ENCODE results near the gene RXRA. TPM values are rescaled to one million over a fixed set of nuclear protein-coding genes. Genes with fewer than 3 reads are reported as not detected.

The RXRA gene
- total RNA-seq, 1 donor from 2014 or later: 33.4 TPM

GRCh38 chr9:134413112-134413715 is 87.0 kb downstream of the RXRA start:
- no peaks in the 10 kb centered on the region for H3K27me3 ChIP-seq (ENCODE audit: insufficient read depth, low read length)
- TF ChIP-seq, protein P1, sequence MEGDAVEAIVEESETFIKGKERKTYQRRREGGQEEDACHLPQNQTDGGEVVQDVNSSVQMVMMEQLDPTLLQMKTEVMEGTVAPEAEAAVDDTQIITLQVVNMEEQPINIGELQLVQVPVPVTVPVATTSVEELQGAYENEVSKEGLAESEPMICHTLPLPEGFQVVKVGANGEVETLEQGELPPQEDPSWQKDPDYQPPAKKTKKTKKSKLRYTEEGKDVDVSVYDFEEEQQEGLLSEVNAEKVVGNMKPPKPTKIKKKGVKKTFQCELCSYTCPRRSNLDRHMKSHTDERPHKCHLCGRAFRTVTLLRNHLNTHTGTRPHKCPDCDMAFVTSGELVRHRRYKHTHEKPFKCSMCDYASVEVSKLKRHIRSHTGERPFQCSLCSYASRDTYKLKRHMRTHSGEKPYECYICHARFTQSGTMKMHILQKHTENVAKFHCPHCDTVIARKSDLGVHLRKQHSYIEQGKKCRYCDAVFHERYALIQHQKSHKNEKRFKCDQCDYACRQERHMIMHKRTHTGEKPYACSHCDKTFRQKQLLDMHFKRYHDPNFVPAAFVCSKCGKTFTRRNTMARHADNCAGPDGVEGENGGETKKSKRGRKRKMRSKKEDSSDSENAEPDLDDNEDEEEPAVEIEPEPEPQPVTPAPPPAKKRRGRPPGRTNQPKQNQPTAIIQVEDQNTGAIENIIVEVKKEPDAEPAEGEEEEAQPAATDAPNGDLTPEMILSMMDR (IDR thresholded peaks at IDR 0.05; ENCODE audit: insufficient read depth, low read depth, low read length): no peak
- no peak for TF ChIP-seq EZH2 (IDR thresholded peaks at IDR 0.05; ENCODE audit: insufficient read depth, low read length)
- H3K9me3 Mint-ChIP-seq (ENCODE audit: unreplicated experiment): no peaks in the 10 kb centered on the region
- FAIRE-seq: no peak
- no peaks in the 10 kb centered on the region for H3K36me3 ChIP-seq (ENCODE audit: insufficient read depth, low read length)
- H4K20me1 ChIP-seq (ENCODE audit: insufficient read depth, low read length): peaks cover 59% of the 10 kb centered on the region
- H3K4me3 ChIP-seq (ENCODE audit: insufficient read depth, low read depth, low read length): no peak overlapping the region
- peaks cover 10% of the 10 kb centered on the region for H3K79me2 ChIP-seq (ENCODE audit: insufficient read depth, low read length)
- H3K27ac Mint-ChIP-seq (ENCODE audit: unreplicated experiment): peak overlapping the region; percentile 54
- peak; percentile 33 for DNase-seq (ENCODE audit: low read depth)
- no peak overlapping the region for H3K4me3 Mint-ChIP-seq (ENCODE audit: unreplicated experiment)
- H3K27ac ChIP-seq (ENCODE audit: low read depth, low read length): peak overlapping the region; percentile 29
- H3K4me1 ChIP-seq (ENCODE audit: insufficient read depth, low read length): peaks cover 26% of the 10 kb centered on the region
- no peaks in the 10 kb centered on the region for H3K9me3 ChIP-seq (ENCODE audit: insufficient read depth, low read depth, low read length)
- peak overlapping the region; percentile 70 for H3K4me2 ChIP-seq (ENCODE audit: low read length)
- no peaks in the 10 kb centered on the region for H3K27me3 Mint-ChIP-seq (ENCODE audit: low read depth, unreplicated experiment)
- H3K36me3 Mint-ChIP-seq (ENCODE audit: low read depth, unreplicated experiment): peaks cover 3% of the 10 kb centered on the region
- peak overlapping the region; percentile 54 for H3K9ac ChIP-seq (ENCODE audit: low read length)
- peaks cover 3% of the 10 kb centered on the region for H3K4me1 Mint-ChIP-seq (ENCODE audit: low read depth, unreplicated experiment)
- no peak overlapping the region for H2AFZ ChIP-seq (ENCODE audit: low read depth, low read length)

- peaks cover 3% of the 10 kb centered on the region for H3K4me1 Mint-ChIP-seq (ENCODE audit: low read depth, unreplicated experiment)
- Histone ChIP-seq H3K27me3 (ENCODE audit: insufficient read depth, low read length) (no peaks in the 10 kb centered on the region), H3K36me3 (ENCODE audit: insufficient read depth, low read length) (no peaks in the 10 kb centered on the region), H2AFZ (ENCODE audit: low read depth, low read length) (no peak overlapping the region), H3K9ac (ENCODE audit: low read length) (peak overlapping the region; percentile 54), H3K4me3 (ENCODE audit: insufficient read depth, low read depth, low read length) (no peak overlapping the region), H3K4me1 (ENCODE audit: insufficient read depth, low read length) (peaks cover 25% of the 10 kb centered on the region), H3K27ac (ENCODE audit: low read depth, low read length) (peak overlapping the region; percentile 44), H3K4me2 (ENCODE audit: low read length) (peak overlapping the region; percentile 70), H3K79me2 (ENCODE audit: insufficient read depth, low read length) (peaks cover 9% of the 10 kb centered on the region), H3K9me3 (ENCODE audit: insufficient read depth, low read depth, low read length) (no peaks in the 10 kb centered on the region), H4K20me1 (ENCODE audit: insufficient read depth, low read length) (peaks cover 65% of the 10 kb centered on the region)
- no peak overlapping the region for H3K4me3 Mint-ChIP-seq (ENCODE audit: unreplicated experiment)
- H3K9me3 Mint-ChIP-seq (ENCODE audit: unreplicated experiment): no peaks in the 10 kb centered on the region
- no peak overlapping the region for H3K27ac Mint-ChIP-seq (ENCODE audit: unreplicated experiment)
- peaks cover 3% of the 10 kb centered on the region for H3K36me3 Mint-ChIP-seq (ENCODE audit: low read depth, unreplicated experiment)
- TF ChIP-seq EZH2 (IDR thresholded peaks at IDR 0.05; ENCODE audit: insufficient read depth, low read length): no peak
- TF ChIP-seq, protein P1 (IDR thresholded peaks at IDR 0.05; ENCODE audit: insufficient read depth, low read depth, low read length): no peak
- FAIRE-seq: no peak
- no peaks in the 10 kb centered on the region for H3K27me3 Mint-ChIP-seq (ENCODE audit: low read depth, unreplicated experiment)
- peak; percentile 84 for DNase-seq (ENCODE audit: low read depth)
Measured at GRCh38 chr9:134413890-134414623, 87.8 kb downstream of the RXRA start.

Measured in astrocyte (in vitro differentiated cells and primary cell).